ENCODE data around the gene C3orf33. TPM values are rescaled to one million over a fixed set of nuclear protein-coding genes. Genes with fewer than 3 reads are reported as not detected.

The C3orf33 gene
- total and polyA plus RNA-seq, 2 of the 13 experiments (the other 11 are each of a cell fraction or from before 2014, with no cell fraction given): 9.2 to 12.6 TPM

GRCh38 chr3:155854141-155854940 is 48.3 kb upstream of the C3orf33 start, which contains the start of gene SLC33A1 (continued):
- TF ChIP-seq TBX3 (IDR thresholded peaks at IDR 0.05; ENCODE audit: borderline replicate concordance) (peak; percentile 68), PLSCR1 (CRISPR knock-in tag; IDR thresholded peaks at IDR 0.05; ENCODE audit: borderline replicate concordance) (peak; percentile 62; the same call in 1 of the 2 replicates), TFAP4 (IDR thresholded peaks at IDR 0.05; ENCODE audit: borderline replicate concordance, low read depth) (peak; percentile 71; the same call in 1 of the 2 replicates), ZNF556 (CRISPR knock-in tag; IDR thresholded peaks at IDR 0.05; ENCODE audit: borderline replicate concordance) (peak; percentile 97), PHF21A (CRISPR knock-in tag; IDR thresholded peaks at IDR 0.05) (peak; percentile 98), RNF2 (conservative IDR thresholded peaks at IDR 0.05; ENCODE audit: low read depth) (peak; percentile 52; the same call in 1 of the 2 replicates), HMGA1 (CRISPR knock-in tag; conservative IDR thresholded peaks at IDR 0.05) (no peak), FOXM1 (CRISPR knock-in tag; IDR thresholded peaks at IDR 0.05) (no peak), ZNF572 (CRISPR knock-in tag; IDR thresholded peaks at IDR 0.05) (0 out of 2 replicates have a peak, but pooled peaks have one; percentile 60), LBX2 (CRISPR knock-in tag; IDR thresholded peaks at IDR 0.05; ENCODE audit: borderline replicate concordance) (peak; percentile 84; the same call in 1 of the 2 replicates), PAXIP1 (CRISPR knock-in tag; conservative IDR thresholded peaks at IDR 0.05) (peak; percentile 78), ZBTB8A (CRISPR knock-in tag; IDR thresholded peaks at IDR 0.05; ENCODE audit: borderline replicate concordance, low read depth) (peak; percentile 27; the same call in 1 of the 2 replicates), RFX1 (IDR thresholded peaks at IDR 0.05) (no peak), CHD4 (IDR thresholded peaks at IDR 0.05; ENCODE audit: borderline replicate concordance, low read length) (no peak; the same call in 1 of the 2 replicates), SRY (CRISPR knock-in tag; IDR thresholded peaks at IDR 0.05) (peak; percentile 21; the same call in 1 of the 2 replicates), RAD21 (CRISPR knock-in tag; IDR thresholded peaks at IDR 0.05) (peak; percentile 33; the same call in 1 of the 2 replicates), ZNF281 (CRISPR knock-in tag; IDR thresholded peaks at IDR 0.05; ENCODE audit: borderline replicate concordance) (peak; percentile 43; the same call in 1 of the 2 replicates), KMT2A (CRISPR knock-in tag; IDR thresholded peaks at IDR 0.05) (peak; percentile 99), NFIC (IDR thresholded peaks at IDR 0.05; ENCODE audit: low read length) (peak; percentile 65; the same call in 1 of the 2 replicates), ZNF557 (CRISPR knock-in tag; IDR thresholded peaks at IDR 0.05) (0 out of 2 replicates have a peak, but pooled peaks have one; percentile 9)

Data from HepG2 (cell line).